ENCODE data around the gene MNX1.

Gene MNX1

DNA sequence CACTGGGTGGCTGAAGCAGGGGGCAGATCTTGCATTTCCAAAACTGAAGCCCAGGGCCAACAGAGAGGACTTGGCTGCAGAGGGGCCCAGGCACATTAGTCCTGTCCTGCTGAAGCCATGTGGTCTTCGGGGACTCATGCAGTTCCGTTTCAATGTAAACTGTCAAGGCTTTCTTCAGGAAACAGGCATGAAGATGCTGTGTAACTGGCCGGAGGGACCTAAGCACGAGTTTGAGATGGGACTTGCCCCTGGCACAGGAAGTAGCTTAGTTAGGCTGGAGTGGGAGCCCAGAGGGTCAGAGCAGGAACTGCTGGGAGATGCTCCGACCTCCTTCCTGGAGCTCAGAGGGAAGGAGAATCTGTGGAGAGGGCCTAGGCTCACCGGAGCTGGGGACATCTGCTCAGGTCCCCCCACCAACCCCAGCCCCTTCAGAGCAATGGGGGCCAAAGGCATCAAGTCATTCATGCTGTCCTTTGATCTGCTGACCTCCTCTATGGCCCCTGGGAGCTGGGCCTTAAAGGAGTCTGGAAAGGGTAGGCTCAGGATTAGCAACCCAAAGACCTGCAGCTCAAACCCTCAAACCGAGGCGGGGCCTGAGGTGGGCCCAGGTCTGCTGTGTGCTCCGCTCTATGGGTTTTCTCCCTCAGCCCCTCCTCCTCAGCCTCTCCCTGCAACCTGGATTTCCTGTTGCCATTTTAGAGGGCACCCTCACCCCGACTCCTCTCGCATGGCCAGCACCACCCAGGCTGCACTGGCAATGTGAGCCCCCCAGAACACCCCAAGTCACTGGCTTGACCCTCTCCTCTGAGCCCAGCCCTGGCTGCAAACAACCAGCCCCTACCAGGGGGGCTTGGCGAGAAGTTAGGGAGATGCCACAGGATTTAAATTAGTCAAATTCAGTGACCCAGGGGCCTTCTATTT, 4.4 kb upstream of the MNX1 start:
- no peak for DNase-seq (ENCODE audit: low spot score)

DNA sequence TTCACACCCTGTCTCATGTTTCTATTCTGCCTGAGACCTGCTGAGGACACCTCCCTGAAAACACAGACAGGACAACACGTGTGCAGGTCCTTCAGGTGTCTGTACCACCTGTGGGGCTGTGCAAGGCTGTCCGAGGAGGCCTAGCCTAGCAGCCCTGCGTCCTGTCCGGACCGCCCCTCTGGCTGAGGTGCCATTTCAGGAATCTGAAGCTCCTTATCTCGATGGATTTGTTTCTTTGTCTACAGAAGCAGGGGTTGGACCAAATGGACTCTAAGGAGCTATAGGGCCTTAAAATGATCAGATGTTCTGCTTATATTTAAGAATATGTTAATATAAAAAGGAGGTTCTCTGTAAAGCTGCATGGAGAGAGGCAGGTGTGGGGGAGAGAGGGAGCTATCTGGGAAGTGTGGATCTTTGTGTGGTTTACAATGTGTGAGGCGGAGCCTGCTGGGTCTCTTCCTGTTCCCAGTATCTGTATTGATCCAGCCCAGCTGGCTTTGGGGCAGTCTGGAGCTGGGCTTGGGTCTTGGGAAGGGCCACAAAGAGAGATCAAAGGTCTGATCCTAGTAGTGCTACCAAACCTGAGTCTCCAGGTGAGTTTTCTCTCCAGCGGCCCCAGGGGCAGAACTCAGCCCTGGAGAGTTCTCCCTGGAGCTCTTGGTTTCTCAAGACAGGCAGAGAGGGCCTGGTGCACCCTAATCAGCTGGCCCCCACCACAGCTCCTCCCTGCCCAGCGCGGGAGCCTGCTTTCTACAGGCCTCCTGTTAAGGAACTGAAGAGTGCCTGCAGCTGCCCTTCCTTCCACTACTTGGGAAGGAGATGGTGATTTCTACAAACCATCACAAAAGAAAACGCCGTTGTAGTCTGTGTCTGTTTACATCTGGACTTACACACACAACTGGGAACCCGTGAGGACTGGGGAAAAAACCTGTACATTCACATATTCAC, 3.4 kb upstream of the MNX1 start:
- DNase-seq (ENCODE audit: low spot score): no peak

DNA sequence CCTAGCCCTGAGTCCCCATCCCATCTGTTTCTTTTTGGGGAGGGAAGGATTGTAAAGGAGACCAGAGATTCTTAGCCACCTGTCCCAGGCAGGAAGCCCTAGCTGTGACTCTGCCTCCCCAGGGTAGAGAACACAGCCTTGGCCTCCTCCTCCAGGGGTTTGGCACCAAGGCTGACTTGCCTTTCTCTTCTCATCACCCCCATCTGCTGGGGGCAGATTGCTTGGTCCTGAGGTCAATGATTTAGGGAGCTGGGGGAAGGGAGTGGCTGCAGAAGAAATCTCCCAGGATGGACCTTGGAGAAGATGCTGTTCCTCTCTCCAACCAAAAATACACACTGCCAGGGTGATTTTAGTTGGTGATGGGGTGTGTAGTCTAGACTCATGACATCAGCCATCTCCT, 2.6 kb upstream of the MNX1 start:
- no peak for DNase-seq (ENCODE audit: low spot score)

DNA sequence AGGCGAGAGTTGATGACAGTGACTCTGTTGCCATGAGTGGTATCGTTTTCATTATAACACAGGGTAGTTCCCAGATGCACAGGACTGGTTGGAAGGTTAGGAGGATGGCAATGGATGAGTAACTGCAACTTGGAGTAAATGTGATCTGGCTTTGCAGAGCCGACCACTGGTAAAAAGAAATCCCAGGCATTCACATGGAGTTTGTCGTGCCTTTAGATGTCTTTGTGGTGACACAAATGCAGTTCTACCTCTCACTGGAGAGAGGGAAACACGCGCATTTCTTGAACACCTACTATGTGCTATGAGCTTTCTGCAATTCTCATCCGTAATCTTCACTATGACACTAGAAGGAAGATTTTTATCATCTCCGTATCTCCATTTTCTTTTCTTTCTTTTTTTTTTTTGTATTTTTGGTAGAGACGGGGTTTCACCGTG, 1.7 kb upstream of the MNX1 start:
- no peak for DNase-seq (ENCODE audit: low spot score)

DNA sequence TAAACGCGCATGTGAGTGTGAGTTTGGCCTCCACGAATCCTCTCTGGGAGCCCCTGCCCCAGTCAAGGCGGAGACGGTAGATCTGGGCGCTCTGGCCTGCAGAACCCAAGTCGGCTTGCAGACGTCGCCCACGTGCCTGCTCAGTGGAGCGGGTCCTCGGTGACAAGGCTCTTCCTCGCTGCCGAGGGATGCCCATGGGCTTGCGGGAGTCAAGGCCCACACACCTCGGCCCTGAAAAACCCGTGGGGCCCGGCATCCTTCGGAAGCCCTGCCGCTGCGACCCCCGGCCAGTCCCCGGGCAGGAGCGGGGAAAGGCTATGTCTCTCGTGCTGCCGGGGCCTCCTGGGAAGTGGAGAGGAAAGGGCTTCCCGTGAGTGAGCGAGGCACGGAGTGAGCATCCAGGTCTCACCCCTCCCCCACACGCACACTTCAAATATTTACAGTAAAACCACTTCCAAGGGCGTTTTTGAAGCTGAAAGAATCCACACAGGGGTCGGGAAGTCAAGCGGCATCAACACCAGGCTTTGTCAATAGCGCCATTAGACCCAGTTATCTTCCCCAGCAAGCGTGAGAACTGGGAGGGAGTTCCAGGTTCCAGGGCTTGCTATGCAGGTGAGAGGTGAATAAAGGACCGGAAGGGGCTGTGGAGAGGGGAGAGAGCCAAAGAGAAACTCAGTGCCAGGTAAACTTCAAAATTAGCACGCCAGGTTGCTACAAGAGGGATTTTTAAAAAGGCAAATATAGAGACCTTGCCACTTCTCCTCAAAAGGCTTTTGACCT, 1.1 kb upstream of the MNX1 start:
- no peak for DNase-seq (ENCODE audit: low spot score)

DNA sequence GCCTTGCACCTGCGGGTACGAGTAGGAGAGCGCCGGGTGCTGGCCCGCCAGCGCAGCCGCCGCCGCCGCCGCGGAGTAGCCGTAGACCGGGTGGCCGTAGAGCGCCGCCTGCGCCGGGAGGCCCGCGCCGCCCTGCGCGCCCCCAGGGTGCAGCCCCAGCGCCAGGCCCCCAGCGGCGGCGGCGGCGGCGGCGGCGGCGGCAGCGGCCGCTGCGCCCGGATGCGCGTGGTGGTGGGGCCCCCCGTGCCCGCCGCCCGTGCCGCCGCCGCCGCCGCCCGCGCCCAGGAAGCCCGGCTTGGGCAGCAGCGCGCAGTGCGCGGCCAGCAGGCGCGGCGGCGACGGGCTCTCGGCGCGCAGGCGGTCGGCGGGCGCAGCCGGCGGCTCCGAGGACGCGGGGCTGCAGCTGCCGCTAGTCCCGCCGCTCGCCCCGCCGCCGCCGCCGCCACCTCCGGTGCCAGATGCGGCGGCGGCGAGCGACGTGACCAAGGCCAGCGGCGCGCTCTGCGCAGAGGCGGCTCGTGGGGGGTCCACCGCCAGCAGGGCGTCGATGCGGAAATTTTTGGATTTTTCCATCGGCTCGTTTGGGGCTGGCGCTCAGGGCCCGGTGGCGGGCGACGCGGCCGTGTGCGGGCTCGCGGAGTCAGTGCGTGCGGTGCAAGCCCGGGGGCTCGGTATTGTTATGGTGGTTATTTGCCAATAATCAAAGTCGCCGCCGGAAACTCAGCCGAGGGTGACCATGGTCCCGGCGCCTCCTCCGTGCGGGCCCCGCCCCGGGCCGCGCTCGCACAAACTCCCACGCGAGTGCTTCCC, 480 bp downstream of the MNX1 start:
- no peak for DNase-seq (ENCODE audit: low spot score)

DNA sequence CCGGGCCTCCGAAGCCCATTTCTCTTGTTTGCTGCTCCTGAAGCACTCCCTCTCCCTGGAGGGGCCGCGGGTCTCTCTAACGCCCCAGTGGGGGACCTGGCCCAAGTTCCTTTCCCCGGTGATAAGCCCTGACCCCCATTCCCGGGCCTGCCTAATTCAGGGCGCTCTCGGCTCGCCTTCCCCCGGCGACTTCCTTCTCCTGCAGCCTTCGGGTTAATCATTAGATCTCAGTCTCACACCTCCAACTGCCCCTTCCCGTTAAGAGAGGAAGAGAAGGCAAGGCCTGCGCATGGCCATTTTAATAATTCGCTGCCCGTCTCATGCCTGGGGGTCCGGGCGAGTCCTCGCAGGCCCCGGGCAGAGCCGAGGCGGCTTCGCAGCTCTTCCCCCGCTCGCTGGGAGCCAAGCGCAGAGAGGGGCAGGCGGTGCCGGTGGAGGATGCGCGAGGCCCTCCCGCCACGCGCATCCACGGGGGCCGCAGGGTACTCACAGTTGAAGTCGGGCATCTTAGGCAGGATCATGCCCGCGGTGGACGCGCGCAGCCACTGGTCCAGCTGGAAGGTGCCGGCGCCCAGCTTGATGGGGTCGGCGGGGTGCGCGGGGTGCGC, 1.2 kb downstream of the MNX1 start:
- DNase-seq (ENCODE audit: low spot score): no peak

DNA sequence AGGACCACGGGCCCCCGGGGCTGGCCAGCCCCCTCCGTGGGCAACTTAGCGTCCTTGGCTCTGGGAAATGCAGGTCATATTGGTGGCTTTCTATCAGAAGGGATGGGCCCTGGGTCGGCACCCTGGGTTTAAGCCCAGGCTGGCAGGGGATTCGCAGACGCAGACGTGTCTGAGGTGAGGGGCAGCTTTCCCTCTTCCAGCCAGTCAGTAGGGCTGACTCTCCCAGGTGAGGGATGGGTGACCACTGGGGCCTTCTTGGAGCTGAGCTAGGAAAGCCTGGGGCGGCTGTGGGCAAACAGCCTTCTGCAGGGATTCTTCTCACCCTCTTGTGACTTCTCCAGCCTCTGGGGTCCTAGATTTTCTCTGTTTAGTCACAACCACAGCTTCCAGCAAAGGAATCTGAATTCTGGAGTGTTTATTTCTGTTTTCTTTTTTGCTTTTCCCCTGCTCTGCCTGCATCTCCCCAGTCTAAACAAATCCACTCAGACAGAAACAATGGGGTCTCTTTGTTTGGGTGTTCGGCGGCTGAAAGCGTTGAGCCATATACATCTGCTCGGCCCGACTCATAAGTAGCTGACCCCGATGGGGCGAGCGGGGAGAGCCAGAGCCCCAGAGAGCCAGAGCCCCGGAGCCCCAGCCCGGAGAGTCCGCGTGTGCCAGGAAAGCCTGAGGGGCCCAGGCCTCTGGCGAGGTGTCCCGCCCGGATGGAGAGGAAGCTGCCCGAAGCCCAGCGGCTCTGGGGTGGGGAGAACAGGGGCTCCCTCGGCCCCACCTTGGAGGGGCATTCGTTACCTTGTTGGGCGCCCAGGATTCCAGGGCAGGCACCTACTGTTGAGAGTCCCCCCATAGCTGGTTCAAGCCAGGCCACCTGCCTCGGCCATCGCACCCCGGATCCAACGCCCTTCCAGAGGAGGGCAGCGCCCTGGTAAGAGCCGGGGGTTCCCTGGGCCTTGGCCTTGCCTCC, 2.0 kb downstream of the MNX1 start:
- DNase-seq (ENCODE audit: low spot score): no peak

DNA sequence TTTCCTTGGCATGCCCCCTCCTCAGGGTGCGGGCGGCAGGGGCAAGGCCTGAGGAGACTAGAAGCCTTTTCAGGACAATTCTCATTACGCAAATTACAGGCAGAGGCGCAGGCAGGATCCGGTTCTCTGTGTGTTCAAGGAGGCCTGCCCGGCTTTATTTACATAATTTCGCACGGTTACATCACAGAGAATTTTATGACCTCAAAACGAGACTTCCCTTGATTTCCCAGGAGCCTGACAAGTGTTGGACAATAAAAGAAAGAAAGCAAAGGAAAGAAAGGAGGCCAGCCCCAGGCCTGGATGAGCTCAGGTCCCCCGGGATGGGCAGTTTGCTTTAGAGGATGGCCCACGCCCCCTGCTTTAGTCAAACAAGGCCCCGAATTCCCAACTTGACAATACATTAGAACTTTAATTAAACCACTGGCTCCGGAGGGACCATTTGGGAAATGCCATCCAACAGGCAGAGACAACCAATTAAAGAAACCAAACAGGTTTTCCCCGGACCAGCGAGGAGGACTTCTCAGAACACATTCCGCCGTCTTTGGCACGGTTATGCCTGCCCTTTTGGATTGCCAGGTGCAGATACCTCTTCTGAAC, 2.9 kb downstream of the MNX1 start:
- DNase-seq (ENCODE audit: low spot score): no peak

DNA sequence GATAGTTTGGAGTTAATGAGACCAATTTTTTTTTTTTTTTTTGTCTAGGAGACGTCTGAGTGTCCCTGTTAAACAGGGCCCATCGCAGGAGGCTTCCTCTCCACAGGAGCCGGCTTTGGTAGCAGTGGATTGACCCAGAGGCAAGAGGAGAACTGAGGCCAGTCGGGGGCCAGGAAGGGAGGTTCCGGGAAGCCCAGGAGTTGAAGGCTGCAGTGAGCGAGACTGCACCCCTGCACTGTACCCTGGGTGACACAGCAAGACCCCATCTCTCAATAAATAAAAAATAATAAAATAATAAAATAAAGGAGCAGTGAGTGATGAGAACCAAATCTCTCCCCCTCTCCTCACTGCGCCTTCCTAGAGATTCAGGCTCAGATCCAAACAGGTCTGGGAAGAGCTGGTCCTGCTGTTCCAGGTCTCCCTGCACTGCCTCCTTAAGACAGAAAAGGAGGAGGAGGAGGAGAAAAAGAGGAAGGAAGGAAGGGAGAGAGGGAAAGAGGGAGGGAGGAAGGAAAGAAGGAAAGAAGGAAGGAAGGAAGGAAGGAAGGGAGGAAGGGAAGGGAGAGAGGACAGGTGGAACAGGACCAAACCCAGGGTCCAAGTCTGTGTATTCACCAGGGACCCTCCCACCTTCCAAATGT, 3.5 kb downstream of the MNX1 start:
- no peak for DNase-seq (ENCODE audit: low spot score)

DNA sequence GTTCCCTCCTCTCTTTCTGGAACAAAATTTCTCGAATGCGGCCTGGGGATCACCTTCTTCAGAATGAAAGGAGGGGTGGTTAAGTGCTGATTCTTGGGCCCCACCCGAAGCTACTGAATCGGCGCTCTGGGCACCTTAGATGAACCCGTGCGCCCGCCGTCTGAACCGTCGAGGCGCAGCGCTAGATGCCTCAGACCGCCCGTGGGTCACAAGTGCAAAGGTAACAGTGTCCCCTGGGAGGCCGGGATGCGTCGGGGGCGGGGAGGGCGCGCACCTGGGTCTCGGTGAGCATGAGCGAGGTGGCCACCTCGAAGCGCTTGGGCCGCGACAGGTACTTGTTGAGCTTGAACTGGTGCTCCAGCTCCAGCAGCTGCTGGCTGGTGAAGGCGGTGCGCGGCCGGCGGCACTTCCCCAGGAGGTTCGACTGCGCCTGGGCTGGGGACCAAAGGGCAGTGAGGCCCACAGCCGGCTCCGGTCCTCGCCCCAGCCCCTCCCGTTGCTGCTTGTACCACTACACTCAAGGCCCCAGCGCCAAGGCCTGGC, 4.2 kb downstream of the MNX1 start:
- no peak for DNase-seq (ENCODE audit: low spot score)

DNA sequence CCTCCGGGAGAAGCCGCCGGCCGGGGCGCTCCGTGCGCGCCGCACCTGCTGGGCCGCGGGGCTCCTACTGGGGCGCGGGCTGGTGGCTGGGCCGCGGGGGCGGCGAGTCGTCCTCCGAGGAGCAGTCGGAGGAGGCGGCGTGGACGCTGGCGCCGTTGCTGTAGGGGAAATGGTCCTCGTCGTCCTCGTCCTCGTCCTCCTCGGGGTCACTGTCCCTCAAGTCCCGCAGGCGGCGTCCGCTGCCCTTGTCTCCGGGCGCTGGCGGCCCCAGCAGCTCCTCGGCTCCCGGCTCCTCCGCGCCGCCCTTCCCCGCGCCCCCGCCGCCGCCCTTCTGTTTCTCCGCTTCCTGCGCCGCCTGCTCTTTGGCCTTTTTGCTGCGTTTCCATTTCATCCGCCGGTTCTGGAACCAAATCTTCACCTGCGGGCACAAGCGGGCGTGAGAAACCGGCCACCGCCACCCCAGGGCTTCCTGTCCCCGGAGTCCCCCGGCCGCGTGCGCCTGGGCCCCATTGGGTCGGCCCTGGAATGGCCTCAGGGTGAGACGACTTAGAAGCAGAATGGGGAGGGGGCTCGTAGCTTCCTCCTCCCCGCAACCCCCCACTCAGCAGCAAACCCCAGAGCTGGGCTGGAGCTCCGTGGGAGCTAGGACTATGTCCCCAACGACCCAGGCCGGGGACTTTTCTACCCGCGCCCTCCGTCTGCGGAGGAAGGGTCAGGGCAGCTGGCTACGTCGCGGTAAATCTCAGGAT, 4.8 kb downstream of the MNX1 start:
- no peak for DNase-seq (ENCODE audit: low spot score)

DNA sequence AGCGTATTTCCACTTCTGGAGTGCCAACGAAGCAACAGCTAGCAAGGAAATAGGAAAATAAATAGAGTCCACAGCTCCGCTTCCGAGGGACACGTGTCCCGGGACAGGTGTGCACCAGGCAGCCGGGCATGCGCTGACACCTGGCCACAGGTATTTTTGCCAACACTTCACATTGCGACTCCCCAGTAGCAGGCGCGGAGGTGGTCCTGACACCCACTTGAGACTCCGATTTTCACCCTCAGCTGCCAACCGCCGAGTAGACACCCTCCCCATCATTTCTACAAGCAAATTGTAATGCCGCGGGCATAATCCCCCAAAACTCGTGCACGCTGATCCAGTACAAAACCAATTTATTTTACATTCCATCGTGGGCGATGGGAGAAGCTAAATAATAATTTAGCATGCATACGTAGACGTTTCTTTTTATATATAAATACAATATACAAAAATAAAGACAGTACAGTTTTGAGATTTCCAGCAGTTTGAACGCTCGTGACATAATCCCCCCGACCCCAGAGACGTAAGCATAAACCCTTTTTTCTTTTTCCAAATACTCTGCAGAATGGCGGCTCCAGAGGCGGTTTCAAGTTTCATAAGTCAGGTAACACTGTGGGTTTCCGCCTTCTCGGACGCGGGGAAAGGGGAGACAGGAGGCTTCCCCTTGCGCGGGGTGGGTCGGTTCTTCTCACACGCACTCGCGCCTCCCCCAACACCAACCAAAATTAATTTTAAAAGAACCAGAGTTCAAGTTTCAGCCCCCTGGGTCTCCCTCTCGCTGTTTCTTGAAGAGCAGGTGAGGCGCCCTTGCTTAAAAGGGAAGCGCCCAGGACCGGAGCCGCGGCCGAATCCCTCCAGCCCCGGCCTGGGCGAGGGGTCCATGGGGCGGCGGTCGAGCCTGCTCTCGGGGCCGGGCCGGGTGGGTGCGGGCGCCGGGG, 5.7 kb downstream of the MNX1 start:
- DNase-seq (ENCODE audit: low spot score): no peak

DNA sequence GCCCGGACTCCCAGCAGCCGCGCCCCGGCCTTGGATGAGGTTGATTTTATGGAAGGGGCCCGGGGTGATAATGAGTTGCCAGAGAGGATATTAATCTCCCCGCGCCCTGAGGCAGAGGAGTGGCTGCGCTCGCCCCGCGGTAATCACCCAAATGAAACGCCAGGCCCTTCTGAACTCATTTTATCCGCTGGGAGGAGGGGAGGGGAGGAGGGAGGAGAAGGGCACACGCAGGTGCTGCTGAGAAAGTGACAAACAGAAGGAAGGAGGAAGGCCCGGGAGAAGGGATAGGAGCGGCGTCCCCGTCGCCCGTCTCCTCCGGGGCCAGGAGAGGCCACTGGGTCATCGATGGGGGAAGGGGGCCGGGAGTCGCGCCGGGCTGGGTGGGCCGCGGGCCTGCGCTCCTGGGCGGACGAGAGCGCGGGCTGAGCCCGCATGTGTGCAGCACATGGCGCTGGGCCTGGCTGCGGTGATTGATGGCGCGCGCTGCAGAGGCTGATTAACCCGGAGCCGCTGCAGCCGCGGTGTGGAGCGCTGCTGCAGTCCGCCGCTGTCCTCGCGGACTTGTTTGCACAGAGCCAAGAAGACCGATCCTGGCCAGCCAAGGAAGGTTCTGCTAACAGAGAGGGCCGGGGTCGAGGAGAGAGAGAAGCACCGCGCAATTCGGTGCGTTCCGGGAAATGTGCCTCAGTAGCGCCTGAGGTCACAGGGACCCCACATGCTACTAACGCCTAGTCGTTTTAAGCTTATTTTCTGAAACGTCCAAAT, 6.5 kb downstream of the MNX1 start:
- DNase-seq (ENCODE audit: low spot score): no peak

DNA sequence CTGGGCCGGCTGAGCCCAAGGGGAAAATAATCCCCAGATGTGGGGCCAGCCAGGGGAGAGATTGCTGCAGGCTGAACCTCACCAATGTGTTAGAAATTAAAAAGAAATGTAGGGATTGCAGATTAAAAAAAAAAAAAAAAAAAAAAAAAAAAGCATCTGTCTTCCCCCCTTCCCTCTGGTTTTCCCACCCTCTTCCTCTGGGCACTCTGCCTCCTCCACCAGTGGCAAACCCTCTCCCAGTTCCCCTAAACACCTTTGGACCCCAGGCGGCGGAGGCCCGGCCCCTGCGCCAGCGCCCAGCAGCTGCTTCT, 7.1 kb downstream of the MNX1 start:
- no peak for DNase-seq (ENCODE audit: low spot score)

DNA sequence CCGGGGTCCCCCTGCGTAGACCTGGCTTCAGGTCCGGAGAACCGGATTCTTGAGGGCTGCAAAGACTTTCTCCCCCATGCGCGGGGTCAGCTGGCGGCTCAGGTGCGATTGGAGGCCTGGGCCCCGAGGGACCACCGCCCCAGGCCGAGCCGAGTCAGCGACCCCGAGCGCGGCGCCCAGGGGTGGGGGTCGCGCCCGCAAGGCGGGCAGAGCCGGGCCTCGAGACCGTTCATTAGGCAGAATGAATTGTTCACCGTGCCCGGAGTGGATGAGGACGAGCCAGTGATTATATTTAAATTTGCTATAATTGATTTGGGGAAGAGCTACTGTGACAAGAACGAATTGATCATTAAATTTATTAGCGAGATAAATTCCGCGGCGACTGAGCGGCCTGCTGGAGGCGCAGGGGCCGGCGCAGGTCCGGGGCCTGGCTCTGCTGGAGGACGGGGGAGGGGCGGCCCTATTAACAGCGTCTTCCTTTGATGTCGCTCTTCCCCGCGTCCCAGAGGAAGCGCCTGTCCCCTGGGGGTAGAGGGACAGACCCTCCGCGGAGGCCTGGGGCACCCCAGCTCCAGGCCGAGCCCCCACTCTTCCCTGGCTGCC, 7.5 kb downstream of the MNX1 start:
- DNase-seq (ENCODE audit: low spot score): no peak

Measured in CD4-positive, alpha-beta T cell treated with Interleukin-2 at 100 ng/mL for 4 hours (primary cell).